ENCODE data around the gene MXD1. TPM values are rescaled to one million over a fixed set of nuclear protein-coding genes. Genes with fewer than 3 reads are reported as not detected.

Gene MXD1
- total RNA-seq, 3 donors from 2014 or later = 5.8 to 17.3 (median 10.2) TPM

DNA sequence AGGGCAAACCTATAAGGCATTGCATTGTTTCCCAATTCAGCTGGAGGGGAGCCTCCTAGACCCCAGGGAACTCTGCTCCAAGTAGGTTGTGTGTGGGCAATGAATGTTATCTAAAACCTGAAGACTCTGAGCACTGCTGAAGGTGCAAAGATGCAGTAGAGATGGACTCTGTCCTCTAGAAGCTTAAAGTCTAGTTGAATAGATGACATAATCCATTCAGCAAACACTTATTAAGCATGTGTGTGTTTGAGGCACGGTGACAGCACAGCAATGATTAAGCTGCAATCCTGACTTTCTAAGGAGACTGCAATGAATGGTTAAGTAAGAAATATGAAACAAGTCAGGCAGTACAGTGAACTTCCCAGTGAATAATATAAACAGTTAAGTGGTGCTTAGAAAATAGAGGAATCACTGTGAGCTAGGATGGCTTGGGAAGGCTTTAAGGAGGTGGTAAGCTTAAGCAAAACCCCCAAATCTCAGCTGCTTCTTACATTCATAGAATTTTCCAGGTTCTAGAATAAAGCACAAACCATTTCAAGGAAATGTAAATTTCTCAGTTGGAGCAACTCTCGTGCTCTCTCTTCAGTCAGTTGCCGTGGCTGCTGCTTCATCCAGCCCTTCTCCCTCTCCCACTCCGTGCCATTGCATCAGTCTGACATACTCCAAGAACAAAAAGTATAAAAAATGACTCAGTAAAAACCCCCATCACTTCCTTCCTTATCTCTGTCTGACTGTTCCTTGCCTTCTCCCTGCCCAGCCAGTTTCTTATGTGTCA, 19.1 kb downstream of the MXD1 start:
- no peak for DNase-seq (ENCODE audit: low spot score in 2 of 2)
- no peak for TF ChIP-seq CTCF (IDR thresholded peaks at IDR 0.05)
- no peak for TF ChIP-seq POLR2AphosphoS5 (IDR thresholded peaks at IDR 0.05)
- no peak for TF ChIP-seq POLR2A (IDR thresholded peaks at IDR 0.05)
- Histone ChIP-seq H3K27me3 (no peaks in the 10 kb centered on the region), H3K4me3 (no peak overlapping the region), H3K27ac (peak overlapping the region in 1 of 2 donors; percentile 8), H3K36me3 (peaks cover 8% of the 10 kb centered on the region), H3K9me3 (no peaks in the 10 kb centered on the region), H3K4me1 (no peaks in the 10 kb centered on the region)
- intact Hi-C loops (cut with DNase I; ENCODE audit: low total_unique reads) = no loop called here

DNA sequence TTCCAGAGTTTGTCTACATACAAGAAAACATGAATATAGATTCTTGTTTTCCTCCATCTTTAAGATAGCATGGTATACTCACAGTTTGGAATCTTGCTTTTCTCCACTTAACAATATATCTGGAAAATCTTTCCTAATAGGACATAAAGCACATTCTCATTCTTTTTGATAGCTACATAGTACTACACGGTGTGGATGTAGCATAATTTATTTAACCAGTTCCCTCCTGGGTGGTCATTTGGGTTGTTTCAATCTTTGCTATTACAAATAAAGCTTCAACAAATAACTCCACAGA, 19.7 kb downstream of the MXD1 start:
- H3K27ac ChIP-seq = no peak overlapping the region
- no peak for DNase-seq (ENCODE audit: low spot score in 2 of 2)
- intact Hi-C loops (cut with DNase I; ENCODE audit: low total_unique reads) = no loop called here
- H3K9me3 ChIP-seq = no peaks in the 10 kb centered on the region
- H3K4me3 ChIP-seq = no peak overlapping the region
- TF ChIP-seq CTCF (IDR thresholded peaks at IDR 0.05) = no peak
- no peak for TF ChIP-seq POLR2AphosphoS5 (IDR thresholded peaks at IDR 0.05)
- no peak for TF ChIP-seq POLR2A (IDR thresholded peaks at IDR 0.05)
- H3K27me3 ChIP-seq = no peaks in the 10 kb centered on the region
- H3K36me3 ChIP-seq = peaks cover 8% of the 10 kb centered on the region
- H3K4me1 ChIP-seq = no peaks in the 10 kb centered on the region

DNA sequence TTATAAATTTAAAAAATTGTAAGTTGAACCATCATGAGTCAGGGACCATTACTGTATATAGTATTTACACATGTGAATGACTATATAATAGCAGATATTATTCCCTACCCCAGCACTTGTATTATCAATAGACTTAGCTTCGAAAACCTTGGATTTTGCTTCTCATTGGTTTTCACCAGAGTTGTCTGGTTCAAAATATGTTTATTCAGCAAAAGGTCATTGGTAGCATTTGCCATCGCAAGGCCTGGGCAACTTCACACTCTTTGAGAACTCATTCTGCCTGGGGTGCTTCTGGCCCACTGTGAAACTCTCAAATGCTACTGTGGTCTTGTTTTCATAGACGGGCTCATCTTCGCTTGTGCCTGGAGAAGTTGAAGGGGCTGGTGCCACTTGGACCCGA, 20.1 kb downstream of the MXD1 start:
- H3K27ac ChIP-seq = no peak overlapping the region
- TF ChIP-seq POLR2A (IDR thresholded peaks at IDR 0.05) = no peak
- no peak for TF ChIP-seq CTCF (IDR thresholded peaks at IDR 0.05)
- no peak for TF ChIP-seq POLR2AphosphoS5 (IDR thresholded peaks at IDR 0.05)
- no peaks in the 10 kb centered on the region for H3K4me1 ChIP-seq
- no peak overlapping the region for H3K4me3 ChIP-seq
- peaks cover 8% of the 10 kb centered on the region for H3K36me3 ChIP-seq
- DNase-seq (ENCODE audit: low spot score in 2 of 2) = no peak
- no peaks in the 10 kb centered on the region for H3K9me3 ChIP-seq
- intact Hi-C loops (cut with DNase I; ENCODE audit: low total_unique reads) = no loop called here
- H3K27me3 ChIP-seq = no peaks in the 10 kb centered on the region

- H3K27me3 ChIP-seq = no peaks in the 10 kb centered on the region
- no peaks in the 10 kb centered on the region for H3K4me1 ChIP-seq
- no peak overlapping the region for H3K27ac ChIP-seq
- no peak overlapping the region for H3K4me3 ChIP-seq
- no peak for TF ChIP-seq CTCF (IDR thresholded peaks at IDR 0.05)
- TF ChIP-seq POLR2A (IDR thresholded peaks at IDR 0.05) = no peak
- intact Hi-C loops (cut with DNase I; ENCODE audit: low total_unique reads) = no loop called here
- DNase-seq (ENCODE audit: low spot score in 2 of 2) = no peak
- peaks cover 8% of the 10 kb centered on the region for H3K36me3 ChIP-seq
- H3K9me3 ChIP-seq = no peaks in the 10 kb centered on the region
Observed at GRCh38 chr2:69936906-69937305, 22.0 kb downstream of the MXD1 start.

- Histone ChIP-seq H3K27ac (no peak overlapping the region), H3K4me1 (no peaks in the 10 kb centered on the region), H3K9me3 (no peaks in the 10 kb centered on the region), H3K27me3 (no peaks in the 10 kb centered on the region), H3K4me3 (no peak overlapping the region), H3K36me3 (peaks cover 8% of the 10 kb centered on the region)
- intact Hi-C loops (cut with DNase I; ENCODE audit: low total_unique reads) = no loop called here
- TF ChIP-seq CTCF (IDR thresholded peaks at IDR 0.05) = no peak
- TF ChIP-seq POLR2AphosphoS5 (IDR thresholded peaks at IDR 0.05) = no peak
- no peak for TF ChIP-seq POLR2A (IDR thresholded peaks at IDR 0.05)
- DNase-seq (ENCODE audit: low spot score in 2 of 2) = no peak
Observed at GRCh38 chr2:69937968-69938367, 23.1 kb downstream of the MXD1 start.

Data from breast epithelium (tissue), 4 donors.